Coronary artery (tissue), 2 donors: ENCODE data around the gene PON1.

Experiments
- DNase-seq: peaks from one replicate; pipeline ENCODE4 v3.0.0-alpha.2; 2017; ENCODE audit warnings: low spot score
- H3K27ac ChIP-seq, 2 donors: fragments of 200-600 bp; sonication (generic); one replicate each; pipeline ENCODE4 v1.5.1; 2016 to 2019
- H3K4me3 ChIP-seq: fragments of 200-600 bp; sonication (generic); 2 replicates; pipeline ENCODE4 v1.5.1; 2016; ENCODE audit warnings: mild to moderate bottlenecking, moderate library complexity
- CTCF ChIP-seq: fragments of 200-600 bp; sonication (generic); IDR thresholded peaks from one replicate; pipeline ENCODE4 v1.5.1; 2019; ENCODE audit warnings: antibody characterized with exemption

Gene PON1

DNA sequence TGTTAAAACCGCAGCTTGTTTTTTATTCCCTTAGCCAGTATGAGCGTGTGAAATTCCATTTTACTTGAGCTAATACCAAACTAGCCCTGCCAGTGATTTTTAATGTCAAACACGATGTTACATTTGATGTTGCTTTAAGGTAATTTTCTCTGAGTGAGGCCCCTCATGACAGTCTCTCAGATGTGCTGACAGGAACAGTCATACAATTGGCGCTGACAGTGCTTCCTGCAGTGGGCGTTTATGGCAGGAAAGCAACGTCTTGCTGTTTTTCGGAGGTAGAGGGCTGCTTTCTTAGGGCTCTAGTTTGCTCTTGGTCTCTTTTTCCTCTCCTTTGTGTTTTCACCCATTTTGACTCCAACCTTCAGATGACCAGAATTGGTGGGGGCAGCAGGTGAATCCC is 19.3 kb downstream of the PON1 start:
- Histone ChIP-seq H3K27ac (no peak overlapping the region), H3K4me3 (no peak overlapping the region)
- no peak for TF ChIP-seq CTCF
- DNase-seq = no peak

- TF ChIP-seq CTCF = no peak
- H3K4me3 ChIP-seq = no peak overlapping the region
- no peak for DNase-seq
- no peak overlapping the region for H3K27ac ChIP-seq
Measured at GRCh38 chr7:95303013-95303905, 21.1 kb downstream of the PON1 start.

DNA sequence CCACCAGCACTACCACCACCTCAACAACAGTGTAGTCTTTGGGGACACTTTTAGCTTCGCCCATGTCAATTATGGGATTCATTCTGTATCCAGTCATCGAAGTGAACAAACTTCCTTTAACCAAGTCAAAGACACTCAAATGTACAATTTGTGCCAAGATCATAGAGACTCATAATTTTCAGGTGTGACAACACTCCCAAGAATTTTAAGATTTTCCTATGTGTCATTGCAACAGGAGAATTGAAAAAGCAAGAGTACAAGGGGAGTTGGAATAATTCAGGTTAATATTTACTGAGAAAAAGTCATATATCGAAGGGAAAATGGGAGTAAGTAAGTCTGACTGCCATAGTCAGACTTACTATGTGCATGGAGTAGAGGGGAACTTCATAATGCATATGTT is 26.2 kb downstream of the PON1 start:
- no peak for TF ChIP-seq CTCF

DNA sequence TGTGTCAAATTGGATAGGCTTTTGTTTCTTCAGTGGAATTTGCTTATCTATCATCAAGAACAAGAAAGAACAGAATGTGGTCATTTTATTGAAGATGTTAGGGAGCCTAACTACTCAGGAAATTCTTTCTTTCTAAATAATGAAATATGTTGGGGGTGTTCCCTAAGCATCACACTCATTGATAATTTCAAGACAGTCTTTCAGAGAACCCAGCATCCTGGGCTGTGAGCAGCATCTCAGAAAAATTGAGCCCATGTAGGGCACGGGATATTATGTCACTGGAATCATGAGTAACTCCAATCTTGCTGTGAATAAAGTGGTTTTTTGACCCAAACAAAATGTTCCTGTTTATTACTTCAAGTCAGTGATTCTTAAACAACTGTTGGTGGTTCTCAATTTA is 27.3 kb downstream of the PON1 start:
- DNase-seq = no peak
- no peak overlapping the region for H3K27ac ChIP-seq
- TF ChIP-seq CTCF = no peak
- H3K4me3 ChIP-seq = no peak overlapping the region

More for the DNA sequence above, 26.2 kb downstream of the PON1 start:
- no peak for DNase-seq
- no peak overlapping the region for H3K4me3 ChIP-seq
- no peak overlapping the region for H3K27ac ChIP-seq

GRCh38 chr7:95296456-95296855 is 27.9 kb downstream of the PON1 start:
- DNase-seq = no peak
- Histone ChIP-seq H3K4me3 (no peak overlapping the region), H3K27ac (no peak overlapping the region)
- TF ChIP-seq CTCF = no peak

DNA sequence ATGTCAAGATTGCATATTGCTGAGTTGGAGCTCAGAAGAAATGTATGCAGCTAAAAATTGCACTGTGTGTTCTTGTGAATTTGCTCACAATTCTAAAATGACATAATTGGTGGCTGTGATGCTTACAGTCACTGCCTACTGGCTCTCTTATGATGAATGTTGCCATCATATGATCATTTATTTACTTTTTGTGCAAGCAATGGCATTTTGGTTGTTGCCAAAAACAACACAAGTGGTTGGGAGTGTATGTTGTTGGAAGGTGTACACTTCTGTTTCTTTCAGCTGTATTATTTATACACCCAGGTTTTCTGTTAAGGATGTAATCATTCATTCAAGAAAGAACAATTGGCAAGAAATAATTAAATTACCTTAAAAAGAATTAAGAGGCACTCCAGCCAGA is 28.9 kb downstream of the PON1 start:
- Histone ChIP-seq H3K27ac (no peak overlapping the region), H3K4me3 (no peak overlapping the region)
- no peak for DNase-seq
- no peak for TF ChIP-seq CTCF
